HUES48 (cell line): ENCODE data around the gene CPEB4.

Experiments used
- H3K27ac ChIP-seq: one replicate; pipeline ENCODE4 v1.7.0; 2013; ENCODE audit warnings: low read depth, low read length, inconsistent platforms
- H3K27me3 ChIP-seq: 2 replicates; pipeline ENCODE4 v1.6.1; 2013; ENCODE audit warnings: mild to moderate bottlenecking, low read length; ENCODE audit not compliant: control insufficient read depth, insufficient read depth
- H3K36me3 ChIP-seq: 2 replicates; pipeline ENCODE4 v1.6.1; 2013; ENCODE audit warnings: low read length; ENCODE audit not compliant: control insufficient read depth, insufficient read depth
- H3K4me1 ChIP-seq: 2 replicates; pipeline ENCODE4 v1.6.1; 2013; ENCODE audit warnings: mild to moderate bottlenecking, low read length; ENCODE audit not compliant: control insufficient read depth, insufficient read depth
- H3K4me3 ChIP-seq: 2 replicates; pipeline ENCODE4 v1.5.1; 2013; ENCODE audit warnings: mild to moderate bottlenecking, low read depth, low read length
- H3K9ac ChIP-seq: 2 replicates; pipeline ENCODE4 v1.6.1; 2013; ENCODE audit warnings: mild to moderate bottlenecking, low read depth, low read length, moderate library complexity
- H3K9me3 ChIP-seq: 2 replicates; pipeline ENCODE4 v1.6.1; 2013; ENCODE audit warnings: low read length; ENCODE audit not compliant: control insufficient read depth, insufficient read depth

The CPEB4 gene

DNA sequence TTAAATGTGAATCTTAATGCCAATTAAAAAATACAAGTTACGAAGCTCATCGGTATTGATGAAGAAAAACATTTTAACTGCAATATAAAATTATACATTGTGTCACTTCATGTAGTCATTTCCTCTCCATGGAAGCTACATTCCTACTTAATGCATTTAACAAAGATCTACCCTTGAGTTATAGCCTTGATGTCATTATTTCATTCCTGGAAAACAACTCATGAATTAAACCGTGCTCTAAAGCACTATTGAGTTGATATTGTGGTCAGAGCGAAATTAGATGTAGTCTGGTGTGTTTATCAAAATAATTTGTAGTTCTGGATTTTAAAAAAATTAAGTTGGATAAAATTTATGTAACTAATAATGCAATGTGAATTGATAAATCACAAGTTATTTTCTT is 111.9 kb downstream of the CPEB4 start:
- H3K9ac ChIP-seq = no peak overlapping the region
- H3K4me1 ChIP-seq = no peaks in the 10 kb centered on the region
- no peaks in the 10 kb centered on the region for H3K9me3 ChIP-seq
- H3K4me3 ChIP-seq = no peak overlapping the region
- H3K36me3 ChIP-seq = no peaks in the 10 kb centered on the region
- H3K27ac ChIP-seq = no peak overlapping the region
- no peaks in the 10 kb centered on the region for H3K27me3 ChIP-seq

DNA sequence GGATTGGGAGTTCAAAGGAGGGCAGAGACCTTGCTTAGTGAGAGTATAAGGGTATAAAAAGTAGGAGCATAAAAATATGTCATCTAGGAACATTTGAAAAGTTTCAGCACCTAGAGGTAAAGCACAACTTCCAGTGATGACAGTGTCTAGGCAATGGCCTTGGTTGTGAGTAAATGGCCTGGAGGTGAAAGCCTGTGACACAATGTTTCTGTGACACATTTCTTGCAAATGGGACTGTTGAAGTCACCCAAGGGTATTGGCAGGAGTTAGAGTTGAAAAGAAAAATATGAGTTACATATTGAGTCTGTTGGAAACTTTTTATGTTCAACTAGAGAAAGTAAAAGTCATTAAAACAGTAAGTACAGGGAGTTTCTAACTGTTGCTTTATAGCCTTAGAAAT is 115.6 kb downstream of the CPEB4 start:
- Histone ChIP-seq H3K9ac (no peak overlapping the region), H3K4me3 (no peak overlapping the region), H3K9me3 (no peaks in the 10 kb centered on the region)

DNA sequence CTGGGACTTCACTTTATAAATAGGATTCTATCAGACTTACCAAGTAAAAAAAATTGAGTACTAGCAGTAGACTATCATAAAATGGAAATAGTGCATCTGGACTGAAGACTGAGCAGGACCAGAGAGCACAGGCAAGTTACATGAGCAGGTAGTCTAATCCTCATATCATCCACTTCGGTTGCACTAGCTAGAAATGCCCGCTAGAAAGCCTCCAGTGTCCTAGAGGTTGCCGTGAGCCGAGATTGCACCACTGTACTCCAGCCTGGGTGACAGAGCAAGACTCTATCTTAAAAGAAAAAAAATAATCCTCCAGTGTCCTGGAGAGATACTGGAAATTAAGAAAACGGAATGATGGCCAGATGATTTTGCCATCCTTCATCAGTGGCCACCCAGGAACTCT is 120.8 kb downstream of the CPEB4 start:
- H3K9ac ChIP-seq = no peak overlapping the region
- H3K9me3 ChIP-seq = no peaks in the 10 kb centered on the region
- H3K4me1 ChIP-seq = no peaks in the 10 kb centered on the region
- H3K4me3 ChIP-seq = no peak overlapping the region
- H3K36me3 ChIP-seq = no peaks in the 10 kb centered on the region
- H3K27ac ChIP-seq = no peak overlapping the region
- no peaks in the 10 kb centered on the region; the same call in 1 of the 2 replicates for H3K27me3 ChIP-seq

More for the DNA sequence above, 115.6 kb downstream of the CPEB4 start:
- no peaks in the 10 kb centered on the region; the same call in 1 of the 2 replicates for H3K27me3 ChIP-seq
- H3K4me1 ChIP-seq = no peaks in the 10 kb centered on the region
- no peaks in the 10 kb centered on the region for H3K36me3 ChIP-seq
- no peak overlapping the region for H3K27ac ChIP-seq

DNA sequence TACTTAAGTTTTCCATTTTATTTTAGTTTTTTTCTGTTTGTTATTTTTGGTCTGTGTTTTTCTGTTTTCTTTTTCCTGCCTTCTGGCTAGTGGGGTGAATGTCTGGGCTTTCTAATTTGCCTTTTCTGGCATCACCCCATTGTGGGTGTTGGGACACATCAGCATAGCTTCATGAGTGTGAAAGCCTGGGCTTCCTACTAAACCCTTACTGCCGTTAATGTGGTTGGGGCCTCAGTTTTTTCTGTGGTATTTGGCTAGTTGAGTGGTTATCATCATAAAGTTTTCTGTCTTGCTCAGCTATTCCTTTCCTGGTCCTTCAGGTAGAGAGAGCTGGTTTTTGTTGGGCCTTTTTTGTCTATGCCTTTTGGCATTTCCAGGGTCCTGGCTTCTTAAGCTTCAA is 122.2 kb downstream of the CPEB4 start:
- no peaks in the 10 kb centered on the region for H3K9me3 ChIP-seq
- H3K4me1 ChIP-seq = no peaks in the 10 kb centered on the region
- H3K27me3 ChIP-seq = no peaks in the 10 kb centered on the region; the same call in 1 of the 2 replicates
- H3K27ac ChIP-seq = no peak overlapping the region
- no peaks in the 10 kb centered on the region for H3K36me3 ChIP-seq
- no peak overlapping the region for H3K4me3 ChIP-seq
- no peak overlapping the region for H3K9ac ChIP-seq

DNA sequence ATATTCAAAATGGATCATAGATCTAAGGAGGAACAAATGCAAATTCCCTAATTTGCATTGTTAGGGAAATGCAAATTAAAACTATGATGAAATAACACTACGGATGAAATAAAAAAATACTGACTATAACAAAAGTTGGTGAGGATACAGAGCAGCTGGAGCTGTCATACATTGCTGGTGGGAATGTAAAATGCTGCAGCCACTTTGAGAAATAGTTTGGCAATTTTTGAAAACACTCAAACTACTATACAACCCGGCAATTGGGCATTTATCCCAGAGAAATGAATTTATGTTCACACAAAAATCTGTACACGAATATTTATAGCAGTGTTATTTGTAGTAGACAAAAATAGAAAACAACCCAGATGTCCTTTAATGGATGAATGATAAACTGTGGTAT is 123.3 kb downstream of the CPEB4 start:
- H3K36me3 ChIP-seq = no peaks in the 10 kb centered on the region
- no peaks in the 10 kb centered on the region for H3K4me1 ChIP-seq
- H3K27me3 ChIP-seq = no peaks in the 10 kb centered on the region
- no peak overlapping the region for H3K27ac ChIP-seq
- no peak overlapping the region for H3K4me3 ChIP-seq
- H3K9me3 ChIP-seq = no peaks in the 10 kb centered on the region
- H3K9ac ChIP-seq = no peak overlapping the region
